ENCODE data around the gene ZNRF2. TPM values are rescaled to one million over a fixed set of nuclear protein-coding genes. Genes with fewer than 3 reads are reported as not detected.
A peak's percentile ranks its signal among the peaks of the same experiment; 100 is the strongest.

The ZNRF2 gene
- total and polyA plus RNA-seq, 2 donors (not counting 3 experiments of a cell fraction or from before 2014, with no cell fraction given): 1.4 to 5.9 TPM

GRCh38 chr7:30396389-30396788 lies 112.0 kb downstream of the ZNRF2 start:
- peak; percentile 6 for DNase-seq (ENCODE audit: low read depth, low spot score)
- CTCF ChIA-PET: interaction anchor here (0.6 to 1.8 kb wide), 8 partner anchors 8 to 443 kb away, joined by 3 to 9 read pairs (median 4); no protein-coding TSS in a partner anchor
- peak; percentile 18 for FAIRE-seq
- H3K9ac ChIP-seq (replicated peaks; ENCODE audit: extremely low read depth, insufficient read depth, low read length): no peak overlapping the region
- peaks cover 3% of the 10 kb centered on the region for H3K9me1 ChIP-seq (replicated peaks; ENCODE audit: control insufficient read depth, extremely low read depth, insufficient read depth, low read length)
- no peaks in the 10 kb centered on the region for H3K9me3 ChIP-seq (replicated peaks; ENCODE audit: control insufficient read depth, insufficient read depth, low read length)
- TF ChIP-seq POLR2A (IDR thresholded peaks at IDR 0.05; ENCODE audit: low read depth, low read length) (no peak), GATA2 (IDR thresholded peaks at IDR 0.05; ENCODE audit: insufficient read depth, insufficient read length, low read depth, low read length) (no peak), POLR2AphosphoS5 (IDR thresholded peaks at IDR 0.05; ENCODE audit: insufficient read depth, low read depth, low read length) (no peak), JUN (IDR thresholded peaks at IDR 0.05; ENCODE audit: borderline replicate concordance, insufficient read depth, insufficient read length, low read depth) (no peak), FOS (IDR thresholded peaks at IDR 0.05; ENCODE audit: borderline replicate concordance, insufficient read depth, low read length) (no peak), MAX (IDR thresholded peaks at IDR 0.05; ENCODE audit: insufficient read depth, insufficient read length) (no peak), MYC (IDR thresholded peaks at IDR 0.05; ENCODE audit: low read depth, low read length) (no peak), EZH2 (IDR thresholded peaks at IDR 0.05; ENCODE audit: borderline replicate concordance, low read depth, low read length, severe bottlenecking) (no peak), CTCF (IDR thresholded peaks at IDR 0.05; ENCODE audit: extremely low read depth in 1 of 2, insufficient read depth in 1 of 2, low read depth in 1 of 2, low read length in 2 of 2) (no peak)
- H3K36me3 ChIP-seq (ENCODE audit: control insufficient read depth in 2 of 2, extremely low read depth in 1 of 2, insufficient read depth in 2 of 2, low read length in 2 of 2): no peaks in the 10 kb centered on the region
- no peak overlapping the region for H3K4me3 ChIP-seq (replicated peaks in 1 of 3; ENCODE audit: insufficient read depth in 1 of 3, low read depth in 1 of 3, low read length in 3 of 3)
- no peaks in the 10 kb centered on the region for H3K27me3 ChIP-seq (ENCODE audit: control insufficient read depth in 2 of 2, insufficient read depth in 2 of 2, low read length in 2 of 2)
- no peak overlapping the region for H3K27ac ChIP-seq (ENCODE audit: insufficient read depth, low read depth, low read length)
- H4K20me1 ChIP-seq (replicated peaks; ENCODE audit: control insufficient read depth, extremely low read depth, insufficient read depth, low read length): no peaks in the 10 kb centered on the region
- H3K4me2 ChIP-seq (ENCODE audit: insufficient read depth, low read length): no peak overlapping the region
- H3K79me2 ChIP-seq (ENCODE audit: control insufficient read depth, insufficient read depth, low read length): no peaks in the 10 kb centered on the region
- no peaks in the 10 kb centered on the region for H3K4me1 ChIP-seq (ENCODE audit: control insufficient read depth, extremely low read depth, insufficient read depth, low read length)
- dilution Hi-C loops (cut with MboI; ENCODE audit: extremely low pct_ligation_motif_present, low sequenced_read_pairs) (no loop called here), intact Hi-C loops (cut with micrococcal nuclease) (no loop called here)
- POLR2A ChIA-PET: no interaction called here
- H2AFZ ChIP-seq (ENCODE audit: low read depth, low read length): no peak overlapping the region
- no TSS peak for BruUV-seq (replicated peaks)

Data from endothelial cell of umbilical vein (primary cell).